K562 (cell line): Measurements from ENCODE around the gene IFNAR2.

Experiments used
- FOXO4 ChIP-seq: fragments of 450-650 bp; formaldehyde crosslinking; IDR thresholded peaks from 2 replicates; pipeline ENCODE4 v1.4.0; 2020; ENCODE audit warnings: mild to moderate bottlenecking, moderate library complexity
- MYNN ChIP-seq, 2 experiments: sonication (generic); formaldehyde crosslinking in 1 of 2; IDR thresholded peaks; 2 replicates each; pipeline versions ENCODE4 v1.5.0 to v1.6.1; 2016 to 2020; ENCODE audit warnings: antibody characterized with exemption in 1 of 2, missing genetic modification reagents in 1 of 2
- POLR2AphosphoS5 ChIP-seq: IDR thresholded peaks from 2 replicates; pipeline ENCODE4 v1.6.1; 2011; ENCODE audit warnings: mild to moderate bottlenecking, low read depth, low read length, moderate library complexity; ENCODE audit not compliant: control insufficient read depth, insufficient read depth
- RBM14 ChIP-seq: fragments of 200-400 bp; formaldehyde crosslinking; IDR thresholded peaks from 2 replicates; pipeline ENCODE4 v1.6.1; 2018; ENCODE audit warnings: low read depth, mild to moderate bottlenecking, low read length, moderate library complexity, borderline replicate concordance; ENCODE audit not compliant: insufficient read depth
- XRCC3 ChIP-seq: fragments of 450-650 bp; IDR thresholded peaks from 2 replicates; pipeline ENCODE4 v1.6.1; 2017; ENCODE audit warnings: mild to moderate bottlenecking, moderate library complexity
- ZBTB8A ChIP-seq: fragments of 450-650 bp; IDR thresholded peaks from 2 replicates; pipeline ENCODE4 v1.6.1; 2018; ENCODE audit warnings: mild to moderate bottlenecking, moderate library complexity; ENCODE audit not compliant: partially characterized antibody

GRCh38 chr21:33208534-33208933, 21.2 kb upstream of the IFNAR2 start:
- TF ChIP-seq POLR2AphosphoS5, result no peak
- TF ChIP-seq ZBTB8A, result no peak
- TF ChIP-seq FOXO4 (CRISPR knock-in tag), result no peak
- TF ChIP-seq XRCC3, result no peak; the same call in 1 of the 2 replicates
- no peak for TF ChIP-seq RBM14
- TF ChIP-seq MYNN (IDR thresholded peaks at IDR 0.05), result no peak
- TF ChIP-seq MYNN (CRISPR knock-in tag; IDR thresholded peaks at IDR 0.05), result no peak
